H9 (cell line): ENCODE measurements around the gene CSF2. TPM values are rescaled to one million over a fixed set of nuclear protein-coding genes. Genes with fewer than 3 reads are reported as not detected.

ENCODE experiments used
- DNase-seq: peaks from one replicate; pipeline ENCODE4 v3.0.0-alpha.2; 2017
- H2AFZ ChIP-seq: one replicate; pipeline ENCODE4 v1.6.1; 2013; ENCODE audit warnings: mild to moderate bottlenecking, low read length, control low read depth, moderate library complexity
- H2AK5ac ChIP-seq: 2 replicates; pipeline ENCODE4 v1.6.1; 2013; ENCODE audit warnings: low read length, control low read depth, mixed read lengths; ENCODE audit not compliant: insufficient read length
- H2BK120ac ChIP-seq: one replicate; pipeline ENCODE4 v1.6.1; 2013; ENCODE audit warnings: low read depth, mild to moderate bottlenecking, low read length, control low read depth, inconsistent platforms; ENCODE audit not compliant: poor library complexity, severe bottlenecking
- H2BK12ac ChIP-seq: 2 replicates; pipeline ENCODE4 v1.6.1; 2013; ENCODE audit warnings: low read length, control low read depth, mixed read lengths, low read depth; ENCODE audit not compliant: insufficient read length
- H2BK15ac ChIP-seq: 2 replicates; pipeline ENCODE4 v1.6.1; 2013; ENCODE audit warnings: low read depth, low read length, control low read depth
- H2BK20ac ChIP-seq: one replicate; pipeline ENCODE4 v1.6.1; 2013; ENCODE audit warnings: low read depth, mild to moderate bottlenecking, low read length, control low read depth, inconsistent platforms; ENCODE audit not compliant: poor library complexity, severe bottlenecking
- H2BK5ac ChIP-seq: 2 replicates; pipeline ENCODE4 v1.6.1; 2013; ENCODE audit warnings: low read length, control low read depth, mixed read lengths; ENCODE audit not compliant: insufficient read length
- H3K14ac ChIP-seq: 2 replicates; pipeline ENCODE4 v1.6.1; 2013; ENCODE audit warnings: low read length, control low read depth; ENCODE audit not compliant: insufficient read depth
- H3K18ac ChIP-seq: 2 replicates; pipeline ENCODE4 v1.6.1; 2013; ENCODE audit warnings: low read depth, mild to moderate bottlenecking, mixed read lengths, low read length, control low read depth; ENCODE audit not compliant: insufficient read length
- H3K23ac ChIP-seq: 2 replicates; pipeline ENCODE4 v1.6.1; 2013; ENCODE audit warnings: low read length, control low read depth, mixed read lengths, low read depth; ENCODE audit not compliant: insufficient read length
- H3K23me2 ChIP-seq: 2 replicates; pipeline ENCODE4 v1.6.1; 2013; ENCODE audit warnings: low read depth, mild to moderate bottlenecking, mixed read lengths, low read length, control low read depth; ENCODE audit not compliant: insufficient read length, poor library complexity, severe bottlenecking
- H3K27ac ChIP-seq: 2 replicates; pipeline ENCODE4 v1.5.1; 2013; ENCODE audit warnings: low read length, control low read depth, mixed read lengths, low read depth; ENCODE audit not compliant: insufficient read length
- H3K27me3 ChIP-seq: 2 replicates; pipeline ENCODE4 v1.6.1; 2013; ENCODE audit warnings: low read length, control low read depth, inconsistent platforms; ENCODE audit not compliant: insufficient read depth
- H3K4ac ChIP-seq: 2 replicates; pipeline ENCODE4 v1.6.1; 2013; ENCODE audit warnings: low read depth, mild to moderate bottlenecking, control low read depth, inconsistent platforms, low read length, moderate library complexity
- H3K4me1 ChIP-seq: 2 replicates; pipeline ENCODE4 v1.6.1; 2013; ENCODE audit warnings: low read length, control low read depth, inconsistent platforms; ENCODE audit not compliant: insufficient read depth
- H3K4me2 ChIP-seq: 2 replicates; pipeline ENCODE4 v1.6.1; 2013; ENCODE audit warnings: low read length, control low read depth, mixed read lengths; ENCODE audit not compliant: insufficient read length, insufficient read depth
- H3K56ac ChIP-seq: 2 replicates; pipeline ENCODE4 v1.6.1; 2013; ENCODE audit warnings: low read depth, mild to moderate bottlenecking, mixed read lengths, low read length, control low read depth; ENCODE audit not compliant: insufficient read length
- H3K79me1 ChIP-seq: 2 replicates; pipeline ENCODE4 v1.6.1; 2013; ENCODE audit warnings: low read depth, mild to moderate bottlenecking, moderate library complexity, low read length, control low read depth, inconsistent platforms; ENCODE audit not compliant: insufficient read depth, poor library complexity, severe bottlenecking
- H3K79me2 ChIP-seq: 2 replicates; pipeline ENCODE4 v1.6.1; 2013; ENCODE audit warnings: low read length, control low read depth, inconsistent platforms; ENCODE audit not compliant: insufficient read depth
- H3K9ac ChIP-seq: 2 replicates; pipeline ENCODE4 v1.6.1; 2013; ENCODE audit warnings: low read length, control low read depth, mixed read lengths; ENCODE audit not compliant: insufficient read length; ENCODE audit errors: extremely low read depth
- H3K9me3 ChIP-seq: one replicate; pipeline ENCODE4 v1.6.1; 2013; ENCODE audit warnings: low read depth, low read length, inconsistent platforms; ENCODE audit not compliant: control insufficient read depth
- H3T11ph ChIP-seq: one replicate; pipeline ENCODE4 v1.6.1; 2013; ENCODE audit warnings: mild to moderate bottlenecking, low read length, control low read depth, inconsistent platforms
- H4K20me1 ChIP-seq: one replicate; pipeline ENCODE4 v1.6.1; 2013; ENCODE audit not compliant: control insufficient read depth, insufficient read length, insufficient read depth
- H4K5ac ChIP-seq: 2 replicates; pipeline ENCODE4 v1.6.1; 2013; ENCODE audit warnings: low read depth, mild to moderate bottlenecking, mixed read lengths, low read length, control low read depth; ENCODE audit not compliant: insufficient read length
- H4K8ac ChIP-seq: replicated peaks from 2 replicates; pipeline ENCODE4 v1.6.1; 2013; ENCODE audit warnings: low read length, control low read depth, mixed read lengths, low read depth; ENCODE audit not compliant: insufficient read length
- H4K91ac ChIP-seq: 2 replicates; pipeline ENCODE4 v1.6.1; 2013; ENCODE audit warnings: low read depth, mild to moderate bottlenecking, moderate library complexity, mixed read lengths, low read length, control low read depth; ENCODE audit not compliant: insufficient read length
- H3K27ac Mint-ChIP-seq, 3 experiments: 2 replicates in 2 of 3; 3 replicates in 1 of 3; pipeline ENCODE4 v1.8.0; 2020 to 2021; ENCODE audit warnings: mixed read lengths in 3 of 3, mild to moderate bottlenecking in 1 of 3, moderate library complexity in 1 of 3
- H3K27me3 Mint-ChIP-seq: 2 replicates; pipeline ENCODE4 v1.8.0; 2021; ENCODE audit warnings: low read depth, mild to moderate bottlenecking, moderate library complexity, mixed read lengths
- H3K36me3 Mint-ChIP-seq, 3 experiments: 2 replicates in 2 of 3; 3 replicates in 1 of 3; pipeline ENCODE4 v1.8.0; 2020 to 2021; ENCODE audit warnings: low read depth in 3 of 3, mixed read lengths in 3 of 3; ENCODE audit not compliant: insufficient read depth in 1 of 3
- H3K4me1 Mint-ChIP-seq, 2 experiments: 2 replicates each; pipeline ENCODE4 v1.8.0; 2020; ENCODE audit warnings: mixed read lengths in 2 of 2
- H3K4me3 Mint-ChIP-seq, 2 experiments: 2 replicates in 1 of 2; 3 replicates in 1 of 2; pipeline ENCODE4 v1.8.0; 2020 to 2021; ENCODE audit warnings: mild to moderate bottlenecking in 2 of 2, mixed read lengths in 2 of 2, moderate library complexity in 1 of 2
- H3K9me3 Mint-ChIP-seq, 2 experiments: 2 replicates in 1 of 2; 3 replicates in 1 of 2; pipeline ENCODE4 v1.8.0; 2020; ENCODE audit warnings: mild to moderate bottlenecking in 2 of 2, mixed read lengths in 2 of 2, moderate library complexity in 1 of 2
- CTCF ChIP-seq: fragments of 200-600 bp; sonication (generic); conservative IDR thresholded peaks from 3 replicates; pipeline ENCODE4 v1.8.0; 2021; ENCODE audit warnings: antibody characterized with exemption, mild to moderate bottlenecking
- WGBS: extraction: QIAGEN DNeasy Blood & Tissue Kit; methylation state at CpG from one replicate; pipeline ENCODE4 v1.1.7; 2013; ENCODE audit warnings: missing lambda C conversion rate, low lambda C conversion rate, mixed read lengths; ENCODE audit not compliant: insufficient read length; ENCODE audit errors: extremely low coverage; 5-methylcytosine and 5-hydroxymethylcytosine counted together
- total RNA-seq: library from RNA; stranded (reverse); gene quantifications from 2 replicates; pipeline ENCODE4 v1.2.1, GENCODE V29; 2021

Gene CSF2
- total RNA-seq, 1 experiment from 2014 or later = not detected

GRCh38 chr5:132049559-132049958 lies 24.0 kb upstream of the CSF2 start:
- Histone ChIP-seq H3K4me1 (no peaks in the 10 kb centered on the region; the same call in 1 of the 2 replicates), H4K20me1 (no peaks in the 10 kb centered on the region), H2BK5ac (no peak overlapping the region), H3K27ac (no peak overlapping the region), H2BK12ac (no peak overlapping the region), H4K8ac (no peak overlapping the region), H3T11ph (no peak overlapping the region), H3K4me2 (no peak overlapping the region), H3K56ac (no peak overlapping the region), H3K14ac (no peak overlapping the region), H2BK120ac (no peak overlapping the region), H3K23ac (no peak overlapping the region), H2BK20ac (no peak overlapping the region), H4K5ac (no peak overlapping the region), H3K9ac (no peak overlapping the region), H3K4ac (no peak overlapping the region), H2AFZ (no peak overlapping the region), H3K23me2 (no peaks in the 10 kb centered on the region), H2BK15ac (no peak overlapping the region), H2AK5ac (no peak overlapping the region), H4K91ac (no peak overlapping the region), H3K18ac (no peak overlapping the region), H3K27me3 (no peaks in the 10 kb centered on the region), H3K9me3 (no peaks in the 10 kb centered on the region), H3K79me1 (no peaks in the 10 kb centered on the region), H3K79me2 (no peaks in the 10 kb centered on the region)
- DNase-seq = no peak
- no peak overlapping the region for H3K27ac Mint-ChIP-seq
- no peak overlapping the region for H3K4me3 Mint-ChIP-seq
- WGBS = no CpG with 5 or more reads among the region's 12 CpGs
- peaks cover 3% of the 10 kb centered on the region for H3K27me3 Mint-ChIP-seq
- no peak for TF ChIP-seq CTCF
- no peaks in the 10 kb centered on the region for H3K36me3 Mint-ChIP-seq
- H3K4me1 Mint-ChIP-seq = peaks cover 13 to 16% of the 10 kb centered on the region in 2 experiments
- no peaks in the 10 kb centered on the region for H3K9me3 Mint-ChIP-seq
